Cerebellar cortex (tissue), 1 donor: ENCODE data around the gene SHB.
A peak's percentile ranks its signal among the peaks of the same experiment; 100 is the strongest.

ENCODE experiments used
- DNase-seq: peaks from one replicate; pipeline ENCODE4 v3.0.0-alpha.2; 2015; ENCODE audit warnings: low spot score

SHB gene

DNA sequence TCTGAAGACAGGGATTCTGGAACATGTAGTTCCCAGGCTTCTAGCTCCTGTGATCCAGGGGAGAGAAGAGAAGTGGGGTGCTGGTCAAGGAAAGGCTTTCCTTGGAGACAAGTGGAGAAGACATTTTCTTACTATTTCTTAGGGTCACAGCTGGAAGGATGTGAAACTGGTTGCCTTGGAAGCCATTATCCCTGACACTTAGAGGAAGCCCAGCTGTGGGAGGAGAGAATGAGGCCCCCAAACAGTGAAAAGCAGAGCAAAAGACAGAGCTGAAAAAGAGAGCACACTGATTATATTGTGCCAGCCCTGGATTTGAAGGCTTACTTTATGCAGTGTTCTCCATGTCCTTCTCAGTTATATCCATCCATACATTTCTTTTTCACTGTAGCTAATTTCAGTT, 17.5 kb upstream of the SHB start:
- no peak for DNase-seq

DNA sequence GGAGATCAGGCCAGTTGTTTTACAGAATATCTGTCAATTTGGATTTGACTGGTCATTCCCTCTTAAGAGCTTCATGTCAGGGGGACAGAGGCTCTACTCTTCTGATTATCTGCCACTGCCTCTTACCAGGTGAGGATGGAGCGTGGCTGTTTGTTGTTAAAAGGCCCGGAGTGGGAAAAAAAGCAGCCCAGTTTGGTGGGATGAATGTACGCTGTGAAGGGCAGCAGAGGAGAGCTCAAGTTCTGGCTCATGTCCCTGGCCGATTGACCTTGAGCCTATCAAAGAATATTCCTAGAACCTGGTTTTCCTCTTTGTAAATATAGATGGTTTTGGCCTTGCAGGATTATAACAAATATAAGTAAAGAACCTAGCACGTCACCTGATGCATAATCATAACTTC, 16.3 kb upstream of the SHB start:
- DNase-seq = no peak

DNA sequence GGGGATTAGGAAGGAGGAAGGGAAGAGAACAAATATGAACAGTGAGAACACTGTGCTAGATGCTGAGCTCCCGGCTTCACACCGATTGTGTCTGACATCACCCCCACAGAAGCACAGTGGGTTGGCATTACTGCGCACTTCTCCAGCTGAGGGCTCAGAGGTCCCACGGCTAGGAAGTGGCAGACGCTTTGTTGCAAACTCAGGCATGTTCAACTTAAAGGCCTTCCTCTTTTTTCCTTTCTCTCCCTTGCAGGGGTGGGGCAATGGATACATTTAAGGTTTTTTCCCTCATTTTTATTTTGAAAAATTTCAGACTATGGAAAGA, 15.5 kb upstream of the SHB start:
- DNase-seq = no peak

- DNase-seq = no peak
Measured at GRCh38 chr9:38083858-38084555, 15.0 kb upstream of the SHB start.

GRCh38 chr9:38082446-38083287, 13.6 kb upstream of the SHB start:
- no peak for DNase-seq

DNA sequence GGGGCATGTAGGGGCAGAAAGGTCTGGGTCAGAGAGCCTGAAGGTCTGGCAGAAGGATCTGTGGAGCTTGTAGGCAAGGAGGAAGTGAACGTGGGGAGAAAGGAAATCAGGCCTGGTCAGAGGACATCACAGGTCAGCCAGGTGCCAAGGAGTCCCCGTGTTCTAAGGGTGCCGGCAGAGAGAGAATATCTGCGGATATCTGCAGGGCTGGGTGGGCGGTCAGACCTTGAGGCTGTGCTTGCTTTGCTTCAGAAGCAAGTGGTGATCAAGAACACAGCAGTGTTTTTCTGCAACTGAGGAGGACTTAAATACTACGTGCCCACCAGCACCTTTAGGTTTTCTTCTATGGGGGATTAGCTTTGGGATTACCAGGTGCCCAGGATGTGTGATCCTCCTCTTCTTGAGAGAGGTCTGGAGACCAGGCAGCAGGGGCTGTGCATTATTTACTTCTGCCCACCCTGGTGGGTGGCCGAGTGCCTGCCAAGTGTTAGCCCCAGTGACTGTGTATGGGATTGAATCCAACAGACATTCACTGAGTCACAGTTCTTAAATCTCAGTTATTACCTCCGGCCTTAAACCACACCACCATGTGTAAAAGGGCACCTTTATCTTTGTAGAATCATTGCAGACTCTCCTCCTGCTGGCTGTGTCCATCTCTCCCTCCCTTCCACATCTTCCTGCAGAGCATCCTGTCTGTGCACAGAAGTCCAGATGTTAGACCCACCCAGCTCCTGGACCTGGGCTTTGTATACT, 12.5 kb upstream of the SHB start:
- no peak for DNase-seq

GRCh38 chr9:38079461-38080031, 10.5 kb upstream of the SHB start:
- DNase-seq = no peak

DNA sequence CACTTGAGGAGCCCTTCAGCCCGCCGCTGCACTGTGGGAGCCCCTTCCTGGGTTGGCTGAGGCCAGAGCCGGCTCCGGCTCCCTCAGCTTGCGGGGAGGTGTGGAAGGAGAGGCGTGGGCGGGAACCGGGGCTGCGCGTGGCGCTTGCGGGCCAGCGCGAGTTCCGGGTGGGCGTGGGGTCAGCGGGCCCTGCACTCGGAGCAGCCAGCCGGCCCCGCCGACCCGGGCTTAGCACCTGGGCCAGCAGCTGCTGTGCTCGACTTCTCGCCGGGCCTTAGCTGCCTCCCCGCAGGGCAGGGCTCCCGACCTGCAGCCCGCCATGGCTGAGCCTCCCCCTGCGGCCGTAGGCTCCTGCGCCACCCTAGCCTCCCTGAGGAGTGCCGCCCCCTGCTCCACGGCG, 6.2 kb upstream of the SHB start:
- DNase-seq = no peak

DNA sequence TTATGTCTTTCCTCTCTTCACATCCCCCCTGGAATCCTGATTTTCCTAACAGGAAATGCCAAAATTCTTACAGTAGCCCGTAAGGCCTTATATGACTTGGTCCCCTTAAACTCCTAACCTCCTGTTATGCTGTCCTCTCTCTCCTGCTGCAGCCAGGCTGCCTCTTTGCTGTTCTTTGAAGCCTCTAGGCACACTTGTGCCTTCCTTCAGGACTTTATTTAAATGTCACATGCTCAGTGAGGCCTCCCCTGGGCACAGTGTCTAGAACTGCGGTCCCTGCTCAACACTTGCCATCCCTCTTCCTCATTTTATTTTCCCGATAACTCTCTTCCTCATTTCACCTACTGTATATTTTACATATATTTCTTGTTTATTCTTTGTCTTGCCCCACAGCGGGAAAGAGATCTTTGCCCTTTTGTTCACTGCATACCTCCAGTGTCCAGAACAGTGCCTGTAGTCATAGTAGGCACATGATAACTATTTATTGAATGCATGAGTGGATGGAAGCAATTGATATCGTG, 5.5 kb upstream of the SHB start:
- no peak for DNase-seq

DNA sequence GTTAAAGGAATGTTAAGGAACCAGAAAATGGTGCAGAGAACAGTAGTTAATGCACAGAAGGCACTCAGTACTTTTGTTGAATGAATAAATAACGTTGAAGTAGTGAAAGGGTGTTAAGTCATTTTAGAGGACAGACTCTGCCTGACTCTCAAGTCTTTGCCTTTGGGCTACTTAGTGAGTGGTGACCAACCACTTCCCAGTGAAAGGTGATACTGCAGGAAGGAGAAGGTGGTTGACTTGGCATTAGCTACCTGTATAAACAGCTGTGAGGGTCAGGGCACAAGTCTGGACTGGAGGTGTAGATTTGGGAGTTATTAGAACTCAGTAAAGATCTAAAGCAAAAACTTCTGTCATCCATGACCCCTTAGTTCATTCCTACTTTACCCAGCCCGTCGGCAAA, 4.9 kb upstream of the SHB start:
- DNase-seq = no peak

GRCh38 chr9:38071470-38072134, 2.6 kb upstream of the SHB start:
- DNase-seq = no peak

DNA sequence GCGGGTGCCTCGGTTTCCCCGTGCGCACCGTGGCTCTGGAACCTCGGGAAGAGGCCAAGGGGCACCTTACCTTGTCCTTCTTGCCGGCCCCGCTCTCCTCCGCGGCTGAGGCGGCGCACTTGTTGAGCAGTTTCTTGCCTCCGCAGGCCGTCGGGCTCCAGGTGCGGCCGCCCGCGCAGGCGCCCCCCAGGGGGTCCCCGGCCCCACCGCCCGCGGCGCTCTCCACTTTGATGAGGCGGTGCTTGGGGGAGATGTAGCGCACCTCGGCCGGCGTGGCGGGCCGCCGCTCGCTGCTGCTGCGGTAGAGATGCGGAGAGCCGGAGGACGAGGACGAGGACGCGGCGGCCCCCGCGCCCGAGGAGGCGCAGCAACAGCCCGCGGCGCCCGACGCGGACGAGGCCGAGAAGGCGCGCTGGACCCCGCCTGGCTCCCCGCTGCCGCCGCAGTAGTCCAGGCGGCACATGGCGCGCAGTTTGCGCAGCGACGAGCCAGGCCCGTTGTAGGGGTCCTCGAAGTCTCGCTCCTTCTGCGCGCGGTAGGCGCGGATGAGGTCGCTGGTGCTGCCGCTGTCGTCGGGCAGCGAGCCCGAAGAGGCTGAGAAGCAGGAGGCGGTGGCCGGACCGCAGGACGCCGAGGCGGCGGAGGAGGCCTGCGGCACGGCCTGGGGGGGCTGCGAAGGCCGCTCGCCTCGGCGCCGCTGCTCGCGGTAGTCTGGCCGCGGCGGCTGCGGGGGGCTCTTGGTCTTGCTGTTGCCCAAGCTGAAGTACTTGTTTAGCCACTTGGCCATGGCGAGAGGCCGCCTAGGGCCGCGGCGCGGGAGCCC, 957 bp downstream of the SHB start:
- DNase-seq = no peak

- no peak for DNase-seq
Measured at GRCh38 chr9:38066914-38067858, 1.8 kb downstream of the SHB start.

- DNase-seq = peak; percentile 42
Measured at GRCh38 chr9:38066197-38066913, 2.7 kb downstream of the SHB start.

DNA sequence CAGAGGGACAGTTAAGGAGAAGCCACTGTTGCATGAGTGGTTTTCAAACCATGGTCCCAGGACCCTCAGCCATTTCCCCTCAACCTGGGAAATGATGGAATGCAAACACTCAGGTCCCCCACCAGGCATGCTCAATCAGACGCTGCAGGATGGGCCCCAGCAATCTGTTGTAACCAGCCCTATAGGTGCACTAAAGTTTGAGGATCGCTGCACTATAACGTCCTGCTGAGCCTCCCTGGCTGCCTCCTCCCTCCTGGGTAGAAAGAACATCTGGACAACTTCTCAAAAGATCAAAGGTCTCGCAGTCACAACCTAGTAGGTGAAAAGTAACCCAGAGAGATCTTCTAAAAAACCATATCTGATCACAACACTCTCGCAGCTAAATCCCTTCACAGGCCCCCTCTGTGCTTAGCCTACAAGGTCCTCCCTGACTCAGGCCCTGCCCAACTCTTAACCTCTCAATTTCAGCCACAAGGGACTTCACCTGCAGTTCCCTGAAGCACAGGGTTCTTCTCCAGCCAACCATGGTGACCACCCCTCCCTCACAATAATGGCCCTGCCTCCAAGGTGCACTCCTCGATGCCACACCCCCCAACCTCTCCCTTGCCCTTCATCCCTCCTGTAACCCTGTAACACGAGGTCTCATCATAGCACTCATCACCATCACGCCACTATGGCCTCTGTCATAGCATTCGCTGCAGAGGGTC, 3.5 kb downstream of the SHB start:
- no peak for DNase-seq

- DNase-seq = no peak
Measured at GRCh38 chr9:38064842-38065368, 4.1 kb downstream of the SHB start.

DNA sequence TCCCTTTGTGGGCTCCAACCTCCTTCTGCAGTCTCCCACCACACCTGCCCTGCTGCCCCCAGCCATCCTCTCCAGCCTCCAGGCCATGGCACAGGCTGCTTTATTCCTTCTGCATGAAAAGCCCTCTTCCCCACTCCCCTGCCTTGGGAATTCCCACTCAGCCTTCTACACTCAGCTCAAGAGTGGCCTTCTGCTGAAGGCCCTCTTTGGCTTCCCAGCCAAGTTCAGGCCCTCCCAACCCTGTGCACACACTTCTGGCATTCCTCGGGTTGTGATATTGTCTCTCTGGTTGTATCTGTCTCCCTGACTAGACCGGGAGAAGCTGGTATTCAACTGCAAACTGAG, 5.7 kb downstream of the SHB start:
- no peak for DNase-seq
